ENCODE data around the gene CFAP299. TPM values are rescaled to one million over a fixed set of nuclear protein-coding genes. Genes with fewer than 3 reads are reported as not detected.

Gene CFAP299
- total and polyA plus RNA-seq, 2 of the 13 experiments (the other 11 are each of a cell fraction or from before 2014, with no cell fraction given), result not detected

DNA sequence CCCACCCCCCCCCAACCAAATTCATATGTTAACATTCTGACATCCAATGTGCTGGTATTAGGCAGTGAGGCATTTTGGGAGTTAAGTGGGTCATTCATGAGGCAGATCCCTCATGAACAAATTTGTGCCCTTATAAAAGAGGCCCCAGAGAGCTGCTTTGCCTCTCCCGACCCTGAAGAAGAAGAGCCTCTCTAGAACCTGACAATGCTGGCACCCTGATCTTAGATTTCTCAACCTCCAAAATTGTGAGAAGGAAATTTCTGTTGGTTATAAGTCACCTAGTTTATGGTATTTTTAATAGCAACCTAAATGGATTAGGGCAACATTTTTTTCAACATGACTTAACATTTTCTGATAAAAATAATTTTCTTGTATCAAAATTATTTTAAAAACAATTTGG lies 296.3 kb downstream of the CFAP299 start (continued):
- TF ChIP-seq, protein P1, sequence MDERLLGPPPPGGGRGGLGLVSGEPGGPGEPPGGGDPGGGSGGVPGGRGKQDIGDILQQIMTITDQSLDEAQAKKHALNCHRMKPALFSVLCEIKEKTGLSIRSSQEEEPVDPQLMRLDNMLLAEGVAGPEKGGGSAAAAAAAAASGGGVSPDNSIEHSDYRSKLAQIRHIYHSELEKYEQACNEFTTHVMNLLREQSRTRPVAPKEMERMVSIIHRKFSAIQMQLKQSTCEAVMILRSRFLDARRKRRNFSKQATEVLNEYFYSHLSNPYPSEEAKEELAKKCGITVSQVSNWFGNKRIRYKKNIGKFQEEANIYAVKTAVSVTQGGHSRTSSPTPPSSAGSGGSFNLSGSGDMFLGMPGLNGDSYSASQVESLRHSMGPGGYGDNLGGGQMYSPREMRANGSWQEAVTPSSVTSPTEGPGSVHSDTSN (CRISPR knock-in tag; IDR thresholded peaks at IDR 0.05), result no peak
- TF ChIP-seq HIVEP1 (CRISPR knock-in tag; IDR thresholded peaks at IDR 0.05) (no peak), HNF4G (IDR thresholded peaks at IDR 0.05; ENCODE audit: borderline replicate concordance, low read depth, low read length) (no peak), HNF4G (CRISPR knock-in tag; IDR thresholded peaks at IDR 0.05; ENCODE audit: borderline replicate concordance, low read depth) (no peak), AGO1 (IDR thresholded peaks at IDR 0.05; ENCODE audit: low read depth, low read length, poor library complexity, severe bottlenecking) (no peak)

DNA sequence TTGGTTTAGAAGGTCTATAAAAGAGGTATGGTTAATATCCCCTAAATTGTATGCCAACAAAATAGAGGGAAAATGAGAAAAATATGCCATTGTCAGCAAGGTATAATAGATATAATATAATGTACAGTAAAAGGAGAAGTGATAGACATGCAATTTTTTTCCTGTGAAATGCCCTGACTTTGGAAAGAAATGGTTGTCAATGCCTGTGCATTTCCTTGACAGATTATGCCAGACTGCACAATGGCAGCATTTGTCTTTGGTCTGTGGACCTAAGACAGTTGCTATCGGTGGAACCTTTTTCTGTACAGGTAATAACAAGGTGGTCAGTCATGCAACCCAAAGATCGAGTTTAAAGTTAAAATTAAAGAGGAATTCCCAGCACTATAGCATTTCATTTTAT lies 301.7 kb downstream of the CFAP299 start:
- Histone ChIP-seq H3K27ac (ENCODE audit: extremely low read length, insufficient read depth, low read length) (no peak overlapping the region), H3K9me3 (ENCODE audit: low read length) (no peaks in the 10 kb centered on the region), H3K4me2 (ENCODE audit: low read depth, low read length) (no peak overlapping the region), H3K79me2 (ENCODE audit: insufficient read depth, low read length) (no peaks in the 10 kb centered on the region), H3K9ac (ENCODE audit: insufficient read depth, low read depth, low read length) (no peak overlapping the region), H3K36me3 (replicated peaks in 1 of 2; ENCODE audit: control insufficient read depth in 1 of 2, insufficient read depth in 2 of 2, low read length in 2 of 2) (no peaks in the 10 kb centered on the region), H3K27me3 (ENCODE audit: control insufficient read depth in 1 of 2, insufficient read depth in 2 of 2, low read length in 2 of 2) (no peaks in the 10 kb centered on the region), H3K4me3 (replicated peaks in 1 of 3; ENCODE audit: insufficient read depth in 1 of 3, low read depth in 2 of 3, low read length in 3 of 3) (no peak overlapping the region), H3K4me1 (ENCODE audit: insufficient read depth, low read length) (no peaks in the 10 kb centered on the region), H2AFZ (ENCODE audit: low read length) (no peak overlapping the region), H4K20me1 (ENCODE audit: insufficient read depth, low read length) (no peaks in the 10 kb centered on the region)
- CTCF ChIA-PET (ENCODE audit: low intra/inter-chr PET ratio, low total read pairs), result no interaction called here
- no peak for FAIRE-seq
- WGBS (ENCODE audit: low lambda C conversion rate), result 0% methylated on average over 2 of the region's 2 CpGs
- DNase-seq (ENCODE audit: low spot score), result no peak
- POLR2A ChIA-PET, result no interaction called here
- TF ChIP-seq, protein P2, sequence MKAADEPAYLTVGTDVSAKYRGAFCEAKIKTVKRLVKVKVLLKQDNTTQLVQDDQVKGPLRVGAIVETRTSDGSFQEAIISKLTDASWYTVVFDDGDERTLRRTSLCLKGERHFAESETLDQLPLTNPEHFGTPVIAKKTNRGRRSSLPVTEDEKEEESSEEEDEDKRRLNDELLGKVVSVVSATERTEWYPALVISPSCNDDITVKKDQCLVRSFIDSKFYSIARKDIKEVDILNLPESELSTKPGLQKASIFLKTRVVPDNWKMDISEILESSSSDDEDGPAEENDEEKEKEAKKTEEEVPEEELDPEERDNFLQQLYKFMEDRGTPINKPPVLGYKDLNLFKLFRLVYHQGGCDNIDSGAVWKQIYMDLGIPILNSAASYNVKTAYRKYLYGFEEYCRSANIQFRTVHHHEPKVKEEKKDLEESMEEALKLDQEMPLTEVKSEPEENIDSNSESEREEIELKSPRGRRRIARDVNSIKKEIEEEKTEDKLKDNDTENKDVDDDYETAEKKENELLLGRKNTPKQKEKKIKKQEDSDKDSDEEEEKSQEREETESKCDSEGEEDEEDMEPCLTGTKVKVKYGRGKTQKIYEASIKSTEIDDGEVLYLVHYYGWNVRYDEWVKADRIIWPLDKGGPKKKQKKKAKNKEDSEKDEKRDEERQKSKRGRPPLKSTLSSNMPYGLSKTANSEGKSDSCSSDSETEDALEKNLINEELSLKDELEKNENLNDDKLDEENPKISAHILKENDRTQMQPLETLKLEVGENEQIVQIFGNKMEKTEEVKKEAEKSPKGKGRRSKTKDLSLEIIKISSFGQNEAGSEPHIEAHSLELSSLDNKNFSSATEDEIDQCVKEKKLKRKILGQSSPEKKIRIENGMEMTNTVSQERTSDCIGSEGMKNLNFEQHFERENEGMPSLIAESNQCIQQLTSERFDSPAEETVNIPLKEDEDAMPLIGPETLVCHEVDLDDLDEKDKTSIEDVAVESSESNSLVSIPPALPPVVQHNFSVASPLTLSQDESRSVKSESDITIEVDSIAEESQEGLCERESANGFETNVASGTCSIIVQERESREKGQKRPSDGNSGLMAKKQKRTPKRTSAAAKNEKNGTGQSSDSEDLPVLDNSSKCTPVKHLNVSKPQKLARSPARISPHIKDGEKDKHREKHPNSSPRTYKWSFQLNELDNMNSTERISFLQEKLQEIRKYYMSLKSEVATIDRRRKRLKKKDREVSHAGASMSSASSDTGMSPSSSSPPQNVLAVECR (CRISPR knock-in tag; IDR thresholded peaks at IDR 0.05; ENCODE audit: borderline replicate concordance), result no peak
- TF ChIP-seq, protein P3, sequence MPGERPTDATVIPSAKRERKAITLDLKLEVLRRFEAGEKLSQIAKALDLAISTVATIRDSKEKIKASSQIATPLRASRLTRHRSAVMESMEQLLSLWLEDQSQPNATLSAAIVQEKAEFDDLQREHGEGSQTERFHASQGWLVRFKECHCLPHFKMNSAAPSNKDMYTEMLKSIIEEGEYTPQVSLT (CRISPR knock-in tag; IDR thresholded peaks at IDR 0.05; ENCODE audit: borderline replicate concordance, low read depth), result no peak
- TF ChIP-seq ERF (CRISPR knock-in tag; IDR thresholded peaks at IDR 0.05), result no peak
- no peak for TF ChIP-seq ZNF7 (CRISPR knock-in tag; IDR thresholded peaks at IDR 0.05)
- in situ Hi-C loops (cut with HindIII; ENCODE audit: extremely low pct_ligation_motif_present, low pct_unique_long_range_greater_than_20kb) (no loop called here), intact Hi-C loops (cut with micrococcal nuclease; ENCODE audit: unreplicated experiment) (no loop called here)
- BruUV-seq (replicated peaks), result no TSS peak
- ATAC-seq, result no peak

Measured in HepG2 (cell line).